Mucosa of gallbladder (tissue), 1 donor: Measurements from ENCODE around the gene HMCN2. TPM values are rescaled to one million over a fixed set of nuclear protein-coding genes. Genes with fewer than 3 reads are reported as not detected.
"Not testable (repeated sequence)": the region's sequence is repeated elsewhere in the genome, so short reads cannot be mapped to it uniquely, and the experiment has no call there.

Experiments
- DNase-seq: peaks from one replicate; pipeline ENCODE4 v3.0.0-alpha.2; 2020; ENCODE audit warnings: low spot score
- total RNA-seq: library from RNA; stranded (reverse); gene quantifications from one replicate; pipeline ENCODE4 v1.2.1, GENCODE V29; 2021
- donor health status: DM: no; HTN: no; CAD: no.

HMCN2 gene
- total RNA-seq, 1 donor from 2014 or later, result 1.8 TPM

DNA sequence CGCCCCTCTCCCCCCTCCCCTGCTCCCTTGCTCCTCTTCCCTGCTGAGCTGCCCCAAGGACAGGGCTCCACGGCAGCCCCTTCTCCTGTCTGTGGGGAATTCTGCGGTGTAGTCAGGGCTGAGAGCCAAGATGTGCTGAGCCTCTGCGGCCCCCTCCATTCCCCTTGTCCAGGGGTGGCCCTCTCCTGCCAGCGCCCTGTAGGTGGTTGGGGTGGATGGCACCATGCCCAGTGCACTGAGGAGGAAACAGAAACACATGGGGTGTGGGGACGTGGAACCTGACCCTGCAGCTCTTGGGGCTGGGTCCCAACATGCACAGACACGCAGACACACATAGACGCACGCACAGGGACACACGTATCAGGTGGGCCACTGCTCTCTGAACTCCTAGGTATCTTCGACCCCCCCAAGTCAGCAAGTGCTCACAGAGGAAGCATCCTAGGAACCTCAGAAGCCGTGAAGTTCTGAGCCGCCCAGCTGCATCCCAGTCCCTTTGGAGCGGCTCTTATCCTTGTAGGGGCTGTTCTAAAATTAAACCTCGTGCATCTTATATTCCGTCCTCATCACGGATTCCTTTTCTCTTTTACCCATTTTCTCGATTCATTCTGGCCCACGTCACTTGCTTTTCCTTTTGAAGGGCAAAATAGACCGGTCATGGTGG, 64.8 kb downstream of the HMCN2 start:
- no peak for DNase-seq

DNA sequence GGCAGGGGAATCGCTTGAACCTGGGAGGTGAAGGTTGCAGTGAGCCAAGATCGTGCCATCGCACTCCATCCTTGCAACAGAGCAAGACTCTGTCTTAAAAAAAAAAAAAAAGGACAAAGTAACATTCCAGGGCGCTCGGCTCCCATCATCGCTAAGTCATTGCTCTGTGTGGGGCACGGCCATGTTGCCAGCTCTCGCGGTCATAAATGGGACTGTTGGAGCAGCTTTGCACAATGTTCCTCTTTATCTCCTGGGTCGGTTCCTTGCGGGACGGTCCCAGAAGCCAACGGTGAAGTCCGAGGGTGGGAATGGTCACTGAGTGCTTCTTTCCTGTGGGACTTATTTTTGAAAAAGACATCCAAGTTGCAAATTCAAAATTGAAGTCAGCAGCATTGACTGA, 65.5 kb downstream of the HMCN2 start:
- DNase-seq, result no peak

DNA sequence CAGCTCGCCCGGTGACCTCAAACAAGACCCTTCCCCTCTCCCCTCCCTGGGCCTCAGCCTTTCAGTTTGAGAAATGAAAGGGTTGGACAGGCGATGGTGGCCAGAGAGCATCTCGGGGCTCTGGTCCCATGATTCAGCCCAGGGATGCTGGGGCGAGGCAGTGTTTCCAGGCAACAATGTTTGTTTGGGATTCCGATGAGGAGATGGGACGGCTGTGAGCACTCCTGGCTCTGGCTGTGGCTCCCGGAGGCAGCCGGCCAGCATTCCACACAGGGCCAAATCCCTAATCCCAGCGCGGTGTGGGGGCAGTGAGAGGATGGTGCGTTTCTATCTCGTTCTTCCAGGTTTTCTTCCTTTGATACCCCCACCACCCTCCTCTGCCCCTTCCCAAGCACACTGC, 66.0 kb downstream of the HMCN2 start:
- DNase-seq, result peak; percentile 67

DNA sequence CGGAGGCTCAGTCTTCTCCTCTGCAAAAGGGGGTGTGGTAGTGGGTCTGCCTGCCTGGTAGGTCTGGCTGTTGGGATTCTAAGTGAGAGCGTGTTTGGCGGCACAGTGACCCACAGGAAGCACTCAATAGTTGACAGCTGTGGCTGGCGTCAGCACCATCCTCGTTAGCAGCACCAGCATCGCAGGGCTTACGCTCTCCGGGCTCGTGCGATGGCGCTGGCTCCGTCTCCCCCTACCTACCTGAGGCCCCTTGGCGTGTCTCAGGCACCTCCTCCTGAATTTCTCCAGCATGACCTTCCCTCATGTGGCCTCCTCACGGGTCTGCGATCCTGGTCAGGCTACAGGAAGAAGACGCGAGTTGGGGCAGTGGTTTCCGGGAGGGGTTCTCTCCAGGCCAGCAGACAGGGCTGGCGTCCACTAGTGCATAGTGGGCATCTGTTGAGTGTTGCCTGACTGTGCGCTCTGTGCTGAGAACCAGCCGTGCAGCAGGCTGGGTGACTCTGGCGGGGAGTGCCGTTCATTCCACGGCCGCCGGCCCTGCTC, 66.9 kb downstream of the HMCN2 start:
- no peak for DNase-seq

DNA sequence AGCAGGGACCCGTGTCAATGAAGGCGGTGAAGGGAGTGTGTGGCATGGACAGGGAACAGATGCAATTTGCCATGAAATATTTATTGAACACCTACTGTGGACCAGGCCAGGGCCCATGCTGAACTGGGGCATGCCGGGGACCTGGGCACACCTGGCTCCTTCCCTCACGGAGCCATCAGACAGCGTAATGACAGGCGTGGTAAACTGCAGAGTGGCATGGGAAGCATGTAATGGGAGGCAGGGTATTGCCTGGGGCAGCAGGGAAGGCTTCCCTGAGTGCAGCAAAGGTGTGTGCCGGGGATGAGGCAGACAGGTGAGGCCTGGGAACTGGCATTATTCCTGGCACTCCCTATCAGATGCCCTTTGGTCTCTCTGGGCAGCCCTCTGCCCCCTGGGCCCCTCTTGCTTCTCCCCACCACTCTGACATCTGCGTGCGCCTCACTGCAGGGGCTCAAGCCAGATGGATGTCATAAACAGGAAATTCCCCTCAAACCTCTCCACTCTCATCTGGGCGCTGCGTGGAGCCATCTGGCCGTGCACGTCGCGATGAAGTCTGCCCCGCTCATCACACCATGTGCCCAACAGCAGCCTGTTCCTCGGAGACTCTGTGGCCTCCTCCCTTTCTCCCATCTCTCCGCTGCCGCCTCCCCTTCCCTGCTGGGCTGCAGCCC, 67.6 kb downstream of the HMCN2 start:
- peak; percentile 17 for DNase-seq

DNA sequence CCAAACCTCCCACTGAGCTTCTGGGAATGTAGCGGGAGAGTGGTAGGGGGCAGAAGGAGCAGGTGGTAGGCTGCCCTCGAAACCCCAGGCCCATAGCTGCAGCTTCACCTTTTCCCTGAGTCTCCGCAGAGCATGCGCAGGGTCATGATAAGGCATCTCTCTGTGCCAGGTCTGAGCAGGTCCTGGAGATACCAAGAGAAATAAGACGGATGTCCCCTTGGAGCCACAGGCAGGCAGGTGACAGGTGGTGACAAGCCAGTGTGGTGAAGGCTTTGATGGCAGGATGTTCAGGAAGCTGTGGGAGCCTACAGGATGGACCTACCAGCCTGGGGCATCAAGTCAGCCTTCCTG, 68.1 kb downstream of the HMCN2 start:
- no peak for DNase-seq

DNA sequence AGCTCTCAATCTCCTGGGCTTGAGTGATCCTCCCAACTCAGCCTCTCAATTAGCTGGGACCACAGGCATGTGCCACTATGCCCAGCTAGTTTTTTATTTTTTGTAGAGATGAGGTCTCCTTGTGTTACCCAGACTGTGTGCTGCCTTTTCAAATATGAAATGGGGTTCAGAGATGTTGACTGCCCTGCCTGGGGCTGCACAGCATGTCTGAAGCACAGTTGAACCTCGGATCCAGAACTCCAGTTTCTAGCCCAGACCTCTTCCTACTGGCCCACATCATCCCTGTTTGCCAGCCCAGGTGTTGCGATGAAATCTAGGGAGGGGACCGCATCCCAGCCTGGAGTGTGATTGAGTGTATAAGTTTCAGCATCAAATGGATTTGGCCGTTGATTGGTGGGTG, 69.4 kb downstream of the HMCN2 start:
- DNase-seq, result no peak

DNA sequence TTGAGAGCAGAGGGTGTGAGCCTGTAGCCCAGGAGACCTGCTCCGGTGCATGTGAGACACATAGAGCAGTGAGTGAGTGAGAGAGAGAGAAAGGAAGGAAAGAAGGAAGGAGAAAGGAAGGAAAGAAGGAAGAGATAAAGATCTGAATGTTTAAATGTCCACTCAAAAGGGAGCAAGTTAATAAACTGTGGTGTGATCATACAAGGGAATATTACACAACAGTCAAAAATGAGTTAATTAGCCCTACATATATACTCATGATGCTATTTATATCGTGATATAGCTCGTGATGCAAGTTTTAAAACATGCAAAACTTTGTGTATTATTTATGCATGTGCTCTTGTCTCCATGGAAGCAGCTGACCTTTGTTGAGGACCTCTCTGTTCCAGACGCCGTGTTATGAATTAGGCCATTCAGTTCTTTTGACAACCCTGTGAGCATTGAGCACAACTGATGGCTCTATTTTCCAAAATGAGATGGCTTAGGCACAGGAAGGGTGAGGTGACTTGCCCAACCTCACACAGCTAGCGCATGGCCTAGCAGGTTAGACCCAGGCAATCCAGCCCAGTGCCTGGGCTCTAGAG, 70.6 kb downstream of the HMCN2 start:
- no peak for DNase-seq

DNA sequence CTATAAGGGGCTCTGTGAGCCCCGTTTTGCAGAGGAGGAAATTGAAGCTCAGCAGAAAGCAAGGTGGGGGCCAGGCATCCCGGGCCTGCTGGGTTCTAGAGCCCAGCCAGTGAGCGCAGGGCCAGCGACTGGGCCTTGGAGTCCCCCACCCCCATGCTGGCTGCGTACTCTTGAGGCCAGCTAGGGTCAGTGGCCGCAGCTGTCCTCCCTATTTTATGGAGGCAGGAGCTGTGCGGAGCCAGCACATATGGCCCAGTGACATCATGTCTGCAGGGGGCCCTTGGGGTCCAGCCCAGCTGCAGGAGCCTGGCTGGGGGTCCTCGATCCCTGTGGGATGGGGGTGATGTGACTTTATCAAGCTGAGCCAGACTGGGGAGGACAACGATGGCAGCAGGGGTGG, 71.3 kb downstream of the HMCN2 start:
- no peak for DNase-seq

DNA sequence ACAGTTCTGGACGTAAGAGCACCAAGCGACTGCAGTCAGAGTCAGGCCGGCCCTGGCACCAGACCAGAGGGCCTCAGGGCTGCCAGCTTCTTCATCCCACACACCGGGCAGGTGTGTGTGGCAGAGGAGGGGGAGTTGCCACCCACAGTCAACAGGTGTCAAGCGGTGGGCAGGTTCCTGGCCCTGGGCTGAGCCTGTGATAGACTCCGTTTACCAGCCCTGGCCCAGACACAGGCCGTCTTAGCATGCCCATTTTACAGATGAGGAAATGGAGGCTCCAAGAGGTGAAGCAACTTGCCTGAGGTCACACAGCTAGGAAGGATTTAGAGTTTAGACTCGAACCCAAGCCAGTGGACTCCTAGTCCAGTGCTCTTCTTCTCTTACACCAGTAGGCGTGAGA, 71.8 kb downstream of the HMCN2 start:
- DNase-seq, result no peak

DNA sequence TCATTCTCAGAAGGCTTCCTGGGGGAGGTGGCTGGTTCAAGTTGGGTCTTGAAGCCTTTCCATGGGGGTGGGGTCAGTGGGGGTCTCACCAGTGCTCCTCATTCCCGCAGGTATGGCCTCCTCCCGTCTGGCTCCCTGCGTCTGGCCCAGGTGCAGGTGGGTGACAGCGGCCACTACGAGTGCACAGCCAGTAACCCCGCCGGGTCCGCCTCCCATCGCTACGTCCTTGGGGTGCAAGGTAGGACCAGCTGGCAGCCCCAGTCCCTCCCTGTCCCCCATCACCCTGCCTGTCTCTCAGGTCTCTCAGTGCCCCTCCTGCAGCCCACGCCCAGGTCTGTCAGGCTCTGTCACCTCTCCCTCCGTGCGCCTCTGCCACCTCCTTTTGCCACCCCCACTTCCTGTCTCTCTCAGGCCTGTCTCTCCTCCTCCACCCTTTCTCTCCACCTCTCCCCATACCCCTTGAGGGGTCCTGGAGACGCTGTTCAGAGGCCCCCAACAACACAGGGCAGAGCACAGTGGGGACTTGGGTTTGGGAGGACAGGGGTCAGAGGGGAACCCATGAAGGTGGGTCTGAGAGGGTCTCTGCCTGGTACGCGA, 72.3 kb downstream of the HMCN2 start:
- no peak for DNase-seq

DNA sequence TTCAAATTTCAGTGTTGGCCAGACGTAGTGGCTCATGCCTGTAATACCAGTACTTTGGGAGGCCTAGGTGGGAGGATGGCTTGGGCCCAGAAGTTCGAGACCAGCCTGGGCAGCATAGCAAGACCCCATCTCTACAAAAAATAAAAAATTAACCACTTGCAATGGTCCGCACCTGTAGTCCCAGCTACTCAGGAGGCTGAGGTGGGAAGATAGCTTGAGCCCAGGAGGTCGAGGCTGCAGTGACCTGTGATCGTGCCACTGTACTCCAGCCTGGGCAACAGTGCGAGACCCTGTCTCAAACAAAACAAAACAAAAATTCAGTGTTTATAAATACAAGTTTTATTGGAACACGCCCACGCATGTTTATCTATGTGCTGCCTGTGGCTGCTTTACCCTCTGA, 73.3 kb downstream of the HMCN2 start:
- DNase-seq, result not testable (repeated sequence)

DNA sequence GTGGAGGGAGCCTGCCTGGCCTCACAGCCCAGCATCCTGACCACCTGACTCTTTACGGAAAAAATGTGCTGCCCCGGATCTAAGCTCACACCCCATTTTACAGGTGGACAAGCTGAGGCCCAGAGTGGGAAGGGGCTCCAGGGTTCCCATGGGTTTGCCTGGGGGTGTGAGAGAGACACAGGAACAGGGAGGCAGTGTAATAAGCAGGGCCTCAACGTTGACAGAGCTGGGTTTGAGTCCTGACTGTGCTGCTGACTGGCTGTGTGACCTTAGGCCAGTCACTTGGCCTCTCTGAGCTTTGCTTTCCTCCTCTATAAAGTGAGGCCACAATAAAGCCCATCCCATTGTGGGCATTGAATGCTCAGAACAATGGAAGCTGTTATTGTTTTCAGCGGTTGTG, 73.7 kb downstream of the HMCN2 start:
- no peak for DNase-seq

DNA sequence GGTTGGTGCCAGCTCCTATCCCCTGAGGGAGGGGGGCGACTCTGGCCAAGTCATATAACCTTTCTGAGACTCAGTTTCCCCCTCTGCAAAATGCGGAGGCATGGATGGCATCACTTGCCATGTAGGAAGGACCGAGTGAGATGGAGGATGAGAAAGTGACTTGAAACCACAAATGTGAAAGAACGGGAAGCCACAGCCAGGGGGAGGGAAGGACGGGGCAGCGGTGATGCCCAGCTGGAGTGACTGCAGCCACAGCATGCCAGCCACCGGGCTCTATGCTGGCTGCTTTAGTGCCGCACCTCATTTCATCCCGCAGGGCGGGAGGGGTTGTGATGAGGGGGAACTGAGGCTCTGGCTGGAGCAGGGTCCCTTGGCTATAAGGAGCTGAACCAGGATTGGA, 74.5 kb downstream of the HMCN2 start:
- DNase-seq, result no peak

DNA sequence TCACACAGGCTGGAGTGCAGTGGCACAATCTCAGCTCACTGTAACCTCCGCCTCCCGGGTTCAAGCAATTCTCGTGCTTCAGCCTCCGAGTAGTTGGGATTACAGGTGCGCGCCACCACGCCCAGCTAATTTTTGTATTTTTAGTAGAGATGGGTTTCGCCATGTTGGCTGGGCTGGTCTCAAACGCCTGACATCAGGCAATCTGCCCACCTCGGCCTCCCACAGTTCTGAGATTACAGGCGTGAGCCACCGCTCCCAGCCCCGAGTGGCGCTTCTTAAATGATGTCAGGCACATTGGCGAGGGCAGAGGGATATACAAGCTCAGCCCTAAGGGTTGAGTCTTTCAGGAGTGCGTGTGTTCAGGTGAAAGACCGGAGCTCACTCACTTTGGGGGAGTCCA, 75.0 kb downstream of the HMCN2 start:
- not testable (repeated sequence) for DNase-seq

DNA sequence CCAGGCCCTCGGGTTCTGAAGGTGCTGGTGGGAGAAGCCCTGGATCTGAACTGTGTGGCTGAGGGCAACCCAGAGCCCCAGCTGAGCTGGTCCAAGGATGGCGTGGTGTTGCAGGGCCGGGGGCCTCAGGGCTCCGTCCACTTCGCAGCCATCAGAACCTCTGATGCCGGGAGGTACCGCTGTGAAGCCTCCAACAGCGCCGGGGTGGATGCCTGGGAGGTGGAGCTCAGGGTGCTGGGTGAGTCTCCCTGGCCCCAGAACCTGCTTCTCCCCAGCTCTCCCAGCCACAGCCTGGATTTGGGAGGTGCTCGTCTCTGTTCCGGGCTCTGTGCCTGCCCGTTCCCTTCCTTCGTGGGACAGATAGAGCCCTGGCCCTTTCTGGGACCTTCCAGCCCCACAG, 75.6 kb downstream of the HMCN2 start:
- DNase-seq, result no peak

DNA sequence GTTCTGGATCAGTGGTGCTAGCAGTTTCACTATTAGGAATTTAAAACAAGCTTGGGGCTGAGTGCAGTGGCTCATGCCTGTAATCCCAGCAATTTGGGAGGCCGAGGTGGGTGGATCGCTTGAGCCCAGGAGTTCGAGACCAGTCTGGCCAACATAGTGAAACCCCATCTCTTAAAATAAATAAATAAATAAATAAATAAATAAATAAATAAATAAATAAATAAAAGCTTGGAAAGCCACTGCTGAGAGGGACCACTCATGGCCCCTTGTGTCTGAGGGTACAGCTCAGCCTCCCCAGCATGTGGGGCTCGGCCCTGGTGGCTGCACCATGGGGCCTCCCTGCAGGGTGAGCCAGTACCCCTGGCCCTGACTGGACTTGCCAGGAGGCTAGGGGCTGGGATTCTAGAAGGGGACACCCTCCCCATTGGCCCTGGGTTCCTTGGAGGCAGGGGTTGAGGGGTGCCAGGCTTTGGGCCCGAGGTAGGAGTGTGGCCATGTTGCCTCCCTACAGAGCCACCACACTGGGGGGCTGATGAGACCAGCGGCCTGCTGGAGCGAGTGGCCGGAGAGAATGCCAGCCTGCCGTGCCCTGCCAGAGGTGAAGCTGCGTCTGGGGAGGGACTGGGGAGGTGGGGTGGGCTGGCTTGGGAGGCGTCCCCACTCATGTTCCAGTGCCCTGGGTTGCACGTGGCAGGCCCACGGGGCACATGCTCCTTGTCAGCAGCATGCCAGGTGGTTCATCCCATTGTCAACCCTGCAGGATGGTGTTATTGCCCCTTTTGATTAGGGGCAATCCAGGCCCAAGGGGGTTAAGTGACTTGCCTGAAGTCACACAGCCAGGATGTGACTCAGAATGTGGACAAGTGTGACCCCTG, 76.5 kb downstream of the HMCN2 start:
- no peak for DNase-seq

DNA sequence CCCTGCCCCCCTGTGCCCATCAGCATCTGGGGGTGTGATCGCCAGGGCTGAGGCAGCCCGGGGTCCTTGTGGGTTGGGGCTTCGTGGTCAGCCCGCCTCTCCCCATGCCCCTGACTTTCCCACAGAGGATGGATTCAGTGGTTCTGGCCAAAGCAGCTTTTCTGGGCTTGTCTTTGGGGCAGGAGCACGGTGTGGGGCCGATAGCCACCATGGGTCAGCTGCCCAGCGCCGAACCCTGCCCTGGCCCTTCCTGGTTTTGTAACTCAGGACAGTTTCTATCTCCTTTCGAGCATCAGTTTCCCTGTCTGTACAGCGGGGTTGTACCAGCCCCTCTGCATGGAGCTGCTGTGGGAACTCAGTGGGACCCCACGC, 77.1 kb downstream of the HMCN2 start:
- DNase-seq, result no peak

DNA sequence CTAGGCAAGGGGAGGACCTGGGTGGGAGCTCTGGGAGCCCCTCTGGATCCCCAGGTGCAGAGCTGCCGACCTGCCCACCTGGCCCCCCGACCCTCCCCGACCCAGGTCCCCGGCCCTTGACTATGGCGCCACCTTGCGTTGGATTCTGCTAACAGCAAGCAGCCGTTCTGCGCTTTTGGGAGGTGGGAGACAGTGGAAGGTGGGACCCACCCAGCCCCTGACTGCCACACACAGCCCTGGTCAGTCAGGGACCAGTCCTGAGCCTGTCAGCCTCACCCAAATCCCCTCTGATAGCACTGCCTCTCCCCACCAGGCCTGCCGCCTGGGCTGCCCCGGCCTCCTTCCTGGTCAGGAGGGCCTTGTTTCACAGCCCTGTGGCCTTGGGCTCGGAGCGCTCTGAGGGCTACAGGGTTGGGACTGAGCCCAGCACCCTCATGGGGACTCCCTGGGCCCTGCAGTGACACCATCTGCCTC, 77.9 kb downstream of the HMCN2 start:
- DNase-seq, result no peak

DNA sequence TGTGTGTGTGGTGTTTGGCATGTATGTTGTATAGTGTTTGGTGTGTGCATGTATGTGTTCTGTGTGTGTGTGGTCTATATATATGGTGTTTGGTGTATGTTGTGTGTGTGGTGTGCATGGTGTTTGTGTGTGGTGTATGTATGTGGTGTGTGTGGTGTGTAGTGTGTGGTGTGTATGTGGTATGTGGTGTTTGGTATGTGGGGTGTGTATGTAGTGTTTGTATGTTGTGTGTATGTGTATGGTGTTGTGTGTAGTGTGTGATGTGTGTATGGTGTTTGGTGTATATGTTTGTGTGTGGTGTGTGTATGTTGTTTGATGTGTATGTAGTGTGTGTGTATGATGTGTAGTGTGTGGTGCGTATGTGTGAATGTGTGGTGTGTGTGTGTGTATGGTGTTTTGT, 78.8 kb downstream of the HMCN2 start:
- no peak for DNase-seq

DNA sequence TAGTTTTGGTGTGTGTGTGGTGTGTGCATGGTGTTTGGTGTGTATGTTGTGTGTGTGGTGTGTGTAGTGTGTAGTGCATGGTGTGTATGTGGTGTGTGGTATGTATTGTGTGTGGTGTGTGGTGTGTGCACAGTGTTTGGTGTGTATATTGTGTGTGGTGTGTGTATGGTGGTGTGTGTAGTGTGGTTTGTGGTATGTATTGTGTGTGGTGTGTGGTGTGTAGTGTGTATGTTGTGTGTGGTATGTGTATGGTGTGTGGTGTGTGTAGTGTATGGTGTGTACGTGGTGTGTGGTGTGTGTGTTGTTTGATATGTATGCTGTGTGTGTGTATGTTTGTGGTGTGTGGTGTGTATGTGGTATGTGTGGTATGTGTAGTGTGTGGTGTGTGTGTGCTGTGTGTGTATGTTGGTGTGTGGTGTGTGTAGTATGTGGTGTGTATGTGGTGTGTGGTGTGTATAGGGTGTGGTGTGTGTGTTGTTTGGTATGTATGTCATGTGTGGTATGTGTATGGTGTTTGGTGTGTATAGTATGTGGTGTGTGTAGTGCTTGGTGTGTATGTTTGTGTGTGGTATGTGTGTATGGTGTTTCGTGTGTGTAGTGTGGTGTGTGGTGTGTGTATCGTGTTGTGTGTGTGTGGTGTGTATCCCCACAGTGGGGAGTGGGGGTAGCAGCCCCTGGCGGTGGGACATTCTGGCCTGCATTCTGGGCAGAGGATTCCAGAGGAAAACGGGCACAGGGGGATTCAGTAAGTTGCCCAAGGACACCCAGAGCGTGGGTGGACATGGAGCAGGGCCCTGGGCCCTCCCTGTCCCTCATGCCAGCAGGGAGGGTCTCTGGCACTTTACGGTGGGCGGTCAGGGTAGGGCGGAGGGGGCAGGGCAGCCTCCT, 79.7 kb downstream of the HMCN2 start:
- no peak for DNase-seq
